Activated CD8-positive, alpha-beta memory T cell treated with anti-CD3 and anti-CD28 coated beads, Interleukin-2, amount 50 U/mL, for 4 hours (primary cell): Measurements from ENCODE around the gene GRM8.
"Not testable (repeated sequence)": the region's sequence is repeated elsewhere in the genome, so short reads cannot be mapped to it uniquely, and the experiment has no call there.

Source experiments
- DNase-seq: peaks from one replicate; pipeline ENCODE4 v3.0.0-alpha.2; 2020

GRM8 gene

DNA sequence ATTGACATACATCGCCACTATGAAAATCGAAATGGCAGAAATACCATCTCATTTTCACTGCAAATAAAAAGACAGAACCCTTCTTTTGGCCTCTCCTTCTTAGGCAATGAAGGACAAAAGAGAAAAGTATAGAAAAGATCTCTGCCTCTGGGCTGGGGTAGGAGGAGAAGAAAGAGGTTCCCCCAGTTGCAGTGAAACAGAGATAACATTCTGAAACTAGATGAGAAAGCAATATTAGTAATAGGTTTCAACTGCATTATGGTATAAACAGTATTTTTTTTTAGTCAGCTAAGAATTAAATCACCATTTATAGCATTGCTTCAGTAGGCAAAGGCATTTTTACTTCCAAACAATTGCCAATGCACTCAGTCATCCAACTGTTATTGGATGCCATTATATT lies 347.5 kb downstream of the GRM8 start:
- DNase-seq: not testable (repeated sequence)

DNA sequence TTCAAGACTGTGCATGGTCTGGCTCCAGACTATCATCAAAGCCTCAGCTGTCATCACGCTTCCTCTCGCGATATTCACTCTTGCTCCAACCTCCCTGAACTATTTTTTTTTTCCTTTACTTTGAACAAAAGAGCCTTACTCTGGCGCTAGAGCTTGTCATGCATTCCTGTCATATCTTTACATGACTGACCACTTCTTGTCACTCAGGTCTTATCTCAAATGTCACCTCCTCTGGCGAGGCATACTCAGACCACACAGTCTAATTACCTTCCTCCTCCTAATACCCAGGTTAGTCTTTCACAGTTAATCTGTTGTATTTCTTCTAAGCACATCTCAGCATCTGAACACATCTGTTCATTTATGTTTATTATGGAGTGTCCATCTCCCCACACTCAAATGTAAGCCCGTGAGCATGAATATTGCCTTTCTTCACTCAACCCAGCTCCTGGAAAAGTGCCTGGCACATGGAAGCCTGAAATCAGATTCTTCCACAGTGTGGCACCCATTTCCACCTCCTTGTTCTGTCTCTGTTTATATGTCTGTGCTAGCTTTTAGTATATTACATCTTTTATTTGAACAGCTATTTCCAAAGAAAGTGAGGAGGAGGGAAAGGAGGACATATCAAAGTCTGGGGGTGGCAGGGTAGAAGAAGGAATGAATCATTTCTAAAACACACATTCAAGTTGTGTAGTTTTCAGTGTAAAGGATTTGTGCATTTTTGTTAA lies 351.5 kb downstream of the GRM8 start:
- not testable (repeated sequence) for DNase-seq

DNA sequence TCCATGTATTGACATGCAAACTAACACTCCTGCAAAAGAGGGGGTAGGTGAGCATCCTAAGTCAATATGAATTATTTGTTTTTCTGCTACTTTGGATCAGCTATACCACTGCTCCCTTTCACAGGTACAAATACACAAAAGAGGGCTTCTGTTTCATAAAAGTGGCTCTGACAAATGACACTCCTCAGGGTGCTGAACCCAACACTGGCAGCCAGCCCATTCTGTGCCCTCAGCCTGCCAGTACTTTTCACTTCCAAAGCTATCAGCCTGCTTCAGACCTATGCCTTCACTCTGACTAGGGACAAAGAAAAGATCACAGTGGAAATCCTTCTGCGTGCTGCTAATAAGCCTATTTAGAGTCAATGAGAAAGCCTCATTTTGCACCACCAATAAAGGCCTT lies 364.8 kb downstream of the GRM8 start:
- DNase-seq: not testable (repeated sequence)

DNA sequence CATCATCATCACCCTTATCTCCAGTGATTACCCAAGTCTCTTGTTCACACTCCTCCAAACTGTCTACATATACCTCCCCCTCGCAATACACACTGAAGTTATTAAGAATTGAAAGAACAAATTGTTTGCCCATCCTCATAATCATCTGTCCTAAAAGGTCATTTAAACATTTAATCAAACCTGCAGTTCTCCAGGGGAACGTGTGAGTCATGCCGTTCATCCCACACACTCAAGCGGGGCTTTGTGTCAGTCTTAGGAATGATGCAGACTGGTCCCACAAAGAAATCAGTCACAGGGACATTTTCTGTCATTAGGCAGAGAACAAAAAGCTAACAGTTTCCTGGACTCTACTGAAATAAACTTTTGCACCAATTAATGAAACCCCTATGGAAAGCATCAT lies 365.2 kb downstream of the GRM8 start:
- DNase-seq: not testable (repeated sequence)

DNA sequence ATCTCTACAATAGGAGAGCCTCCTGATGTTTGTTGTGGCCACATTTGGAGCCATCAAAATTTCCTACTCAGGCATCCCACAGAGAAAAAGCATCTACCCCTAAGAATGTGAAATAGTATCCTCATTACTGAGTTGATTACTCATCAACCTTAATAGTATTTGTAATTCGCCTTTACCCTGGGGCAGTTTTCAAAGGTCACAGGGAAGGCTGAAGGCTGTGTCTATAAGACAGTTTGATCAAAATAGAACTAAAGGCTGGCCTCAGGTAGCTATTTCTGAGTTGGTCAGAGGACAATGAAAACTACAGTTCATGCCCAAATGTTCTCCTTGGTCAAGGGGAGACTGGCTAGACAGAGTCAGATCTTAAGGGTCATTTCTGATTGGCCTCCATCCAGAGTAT lies 370.0 kb downstream of the GRM8 start:
- DNase-seq: not testable (repeated sequence)

DNA sequence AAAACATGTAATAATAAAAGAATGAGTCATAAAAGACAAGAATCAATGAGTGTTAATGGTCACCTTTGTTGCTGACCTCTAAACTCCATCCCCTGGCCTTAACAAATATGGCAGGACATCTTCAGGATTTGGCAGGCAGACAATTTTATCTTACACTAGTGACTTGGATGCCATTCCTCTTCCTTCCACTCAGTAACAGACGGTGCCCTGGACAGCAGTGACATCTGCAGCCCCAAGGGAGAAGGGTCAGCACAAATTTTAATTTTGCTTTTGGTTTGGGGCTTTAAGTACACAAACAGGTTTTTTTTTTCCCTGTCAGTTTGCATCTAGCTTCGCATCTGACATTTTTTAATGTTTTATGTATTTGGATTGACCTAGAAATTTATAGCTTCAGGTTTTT lies 370.8 kb downstream of the GRM8 start:
- DNase-seq: not testable (repeated sequence)

DNA sequence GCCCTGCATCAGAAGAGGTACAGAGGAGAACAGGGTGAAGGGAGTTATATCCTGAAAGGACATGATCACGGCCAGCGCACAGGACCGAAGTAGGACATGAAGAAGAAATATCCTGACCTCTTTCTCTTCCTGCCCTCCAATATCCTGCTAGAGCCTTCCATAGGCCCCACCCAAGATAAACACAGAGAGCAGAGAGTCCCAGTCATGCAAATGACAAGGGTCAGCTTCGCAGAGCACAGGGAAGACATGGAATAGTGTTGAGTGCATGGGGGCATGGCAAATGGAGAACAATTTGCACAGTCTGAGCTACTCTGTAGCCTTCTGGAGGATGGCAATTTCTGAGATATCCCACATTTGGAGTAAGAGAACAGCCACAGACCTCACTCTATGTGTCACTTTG lies 371.4 kb downstream of the GRM8 start:
- no peak for DNase-seq

DNA sequence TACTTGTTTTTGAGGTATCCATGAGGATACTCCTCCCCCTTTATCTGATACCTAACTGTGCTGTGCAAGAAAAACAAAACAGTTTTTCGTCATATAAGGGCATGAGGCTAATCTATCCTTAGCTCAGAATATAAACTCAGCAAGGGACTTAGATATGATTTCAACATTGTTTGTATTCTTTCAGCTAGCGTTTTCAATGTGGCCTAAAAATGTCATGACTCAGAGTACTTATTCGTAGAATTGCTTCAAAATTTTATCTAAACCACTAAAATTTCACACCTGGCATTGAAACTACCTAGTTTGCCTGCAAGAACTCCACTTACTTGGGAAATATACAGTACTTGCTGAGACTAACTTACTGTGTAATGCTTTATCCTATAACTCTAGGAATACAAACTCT lies 376.2 kb downstream of the GRM8 start:
- not testable (repeated sequence) for DNase-seq

DNA sequence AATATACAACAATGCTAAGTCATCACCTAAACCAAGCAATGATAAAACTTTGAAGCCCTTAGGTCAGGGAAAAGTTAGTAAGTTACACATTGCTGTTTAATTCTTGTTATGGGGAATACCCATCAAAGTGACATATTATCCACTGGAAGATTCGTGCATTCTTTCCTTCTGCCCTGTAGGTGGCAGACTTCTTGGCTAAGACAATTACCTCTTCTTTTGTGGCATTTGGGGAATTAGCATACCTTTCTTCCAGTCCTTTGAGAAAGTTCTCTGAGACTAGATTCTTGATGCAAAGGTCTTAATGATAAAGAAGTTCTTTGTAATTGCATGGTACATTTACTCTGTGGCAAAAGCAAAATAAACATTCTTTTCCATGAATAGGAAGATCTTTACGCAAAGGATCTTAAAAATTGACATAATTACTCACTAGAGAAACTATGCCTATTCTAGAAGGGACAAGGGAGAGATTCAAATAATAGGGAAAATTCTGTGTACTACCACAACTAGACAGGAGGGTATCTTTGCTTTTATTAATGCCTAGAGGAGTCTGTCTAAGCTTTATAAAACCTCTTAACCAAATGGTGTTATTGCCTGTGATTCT lies 395.9 kb downstream of the GRM8 start:
- DNase-seq: no peak

DNA sequence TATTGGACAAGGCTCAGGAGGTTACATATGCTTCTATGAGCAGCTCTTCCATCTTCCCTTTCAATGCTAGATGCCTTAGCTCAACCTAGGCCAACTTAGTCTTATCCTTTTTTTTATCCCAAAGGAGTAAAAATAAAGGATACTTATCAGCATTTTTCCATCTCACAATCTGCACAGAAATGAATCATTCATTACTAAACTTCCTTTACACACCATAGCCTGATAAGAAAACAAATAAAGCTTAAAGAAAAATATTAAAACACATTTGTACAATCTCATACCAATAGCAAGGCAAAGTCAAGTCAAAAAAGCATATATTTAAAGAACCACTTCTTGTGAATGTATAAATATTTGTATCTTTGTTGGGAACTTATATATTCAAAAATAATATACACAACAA lies 407.4 kb downstream of the GRM8 start:
- no peak for DNase-seq

DNA sequence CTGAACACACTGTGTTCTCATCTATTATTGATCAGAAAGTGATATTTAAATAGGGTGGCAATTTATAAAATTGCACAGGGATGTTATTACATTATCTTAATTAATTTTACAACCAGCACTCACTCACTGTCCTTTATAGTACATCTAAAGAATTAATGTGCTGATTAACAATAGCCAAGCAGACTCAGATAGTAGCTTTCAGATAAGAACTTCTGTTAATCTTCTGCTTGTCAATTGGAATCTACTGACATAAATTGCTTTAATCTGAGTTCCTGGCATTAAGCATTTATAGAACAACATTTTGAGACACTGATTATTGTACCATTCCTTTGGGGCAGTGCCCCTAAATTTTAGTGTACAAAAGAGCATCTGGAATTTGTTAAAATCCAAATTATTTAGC lies 408.9 kb downstream of the GRM8 start:
- DNase-seq: no peak

DNA sequence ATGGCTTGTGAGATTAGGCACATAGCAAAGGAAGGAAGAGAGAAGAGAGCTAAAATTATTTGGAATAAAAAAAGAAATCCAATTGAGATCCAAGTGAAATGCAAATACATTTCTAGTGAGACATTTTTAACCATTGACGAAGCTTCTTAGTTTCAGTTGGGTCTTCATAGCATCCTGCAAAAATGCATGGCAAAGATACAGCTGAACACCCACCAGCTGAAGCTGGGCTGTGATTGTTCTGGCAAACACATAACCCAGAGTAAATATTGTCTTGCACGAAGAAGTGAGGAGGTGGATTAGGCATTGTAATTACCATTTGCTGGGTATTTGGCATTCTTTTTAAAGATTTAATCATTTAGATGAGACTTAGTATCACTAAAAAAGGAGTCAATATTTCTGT lies 409.4 kb downstream of the GRM8 start:
- no peak for DNase-seq

DNA sequence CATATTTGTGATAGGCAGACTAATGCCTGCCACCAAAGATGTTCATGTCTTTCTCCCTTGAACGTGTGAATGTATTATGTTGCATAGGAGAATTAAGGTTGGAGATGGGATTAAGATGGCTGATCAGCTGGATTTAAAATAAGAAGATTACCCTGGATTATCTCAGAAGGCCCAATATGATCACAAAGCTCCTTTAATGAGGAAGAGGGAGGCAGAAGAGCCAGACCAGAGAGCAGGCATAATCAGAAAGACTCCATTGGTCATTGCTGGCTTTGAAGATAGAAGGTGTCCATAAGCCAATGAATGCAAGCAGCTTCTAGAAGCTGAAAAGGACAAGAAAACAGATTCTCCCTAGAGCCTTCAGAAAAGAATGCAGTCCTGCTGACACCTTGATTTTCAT lies 410.3 kb downstream of the GRM8 start:
- no peak for DNase-seq

DNA sequence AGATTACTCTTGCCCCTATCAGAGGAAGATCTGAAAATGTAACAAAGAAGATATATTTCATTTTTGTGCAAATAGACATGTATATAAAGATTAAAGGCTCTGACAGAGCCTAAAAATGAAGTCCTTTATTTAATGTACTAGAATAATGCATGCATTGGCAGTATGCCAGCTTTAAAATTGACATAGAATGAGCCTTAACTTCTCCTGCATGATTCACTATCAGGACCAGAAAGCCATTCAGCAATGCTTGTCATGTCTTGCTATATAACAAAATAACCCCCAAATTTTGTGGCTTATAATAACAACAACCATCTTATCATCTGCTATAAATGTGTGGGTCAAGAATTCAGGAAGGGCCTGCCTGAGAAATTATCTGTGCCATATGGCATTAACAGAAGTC lies 411.9 kb downstream of the GRM8 start:
- DNase-seq: no peak

DNA sequence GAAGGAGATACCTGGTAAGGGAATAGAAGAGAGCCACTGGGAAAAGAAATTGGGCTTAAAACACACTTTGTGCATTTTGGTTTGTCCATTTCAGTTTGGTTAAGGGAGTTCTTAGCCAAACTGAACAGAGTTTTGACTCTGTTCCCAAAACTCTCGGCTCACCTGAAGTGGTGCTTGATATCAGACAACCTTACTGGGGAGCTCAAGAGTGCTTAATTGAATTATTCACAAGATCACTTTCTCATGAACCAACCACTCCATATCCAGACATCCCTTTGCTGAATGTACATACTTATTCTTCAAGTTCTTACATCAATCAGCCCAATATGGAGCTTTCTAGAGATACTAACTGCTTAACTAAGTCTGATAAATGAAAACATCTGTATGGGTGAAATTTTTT lies 413.1 kb downstream of the GRM8 start:
- no peak for DNase-seq

DNA sequence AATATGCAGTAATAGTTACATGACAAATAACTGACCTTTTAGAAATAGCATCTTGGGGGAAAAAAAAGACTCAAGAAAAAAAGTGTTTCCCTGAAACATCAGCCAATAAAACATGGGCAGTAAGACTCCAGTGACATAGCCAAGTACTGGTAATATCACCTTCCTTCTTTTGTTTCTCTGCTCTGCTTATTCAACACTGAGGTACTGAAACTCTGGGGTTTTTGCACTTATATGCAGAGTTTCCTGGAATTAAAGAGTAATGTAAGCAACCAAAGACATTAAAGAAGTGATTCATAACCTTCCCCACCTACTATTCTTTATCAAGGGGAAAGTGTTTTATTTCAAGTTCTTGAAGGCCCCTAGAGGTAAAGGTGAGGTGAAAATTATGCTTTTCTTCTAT lies 414.5 kb downstream of the GRM8 start:
- DNase-seq: no peak

DNA sequence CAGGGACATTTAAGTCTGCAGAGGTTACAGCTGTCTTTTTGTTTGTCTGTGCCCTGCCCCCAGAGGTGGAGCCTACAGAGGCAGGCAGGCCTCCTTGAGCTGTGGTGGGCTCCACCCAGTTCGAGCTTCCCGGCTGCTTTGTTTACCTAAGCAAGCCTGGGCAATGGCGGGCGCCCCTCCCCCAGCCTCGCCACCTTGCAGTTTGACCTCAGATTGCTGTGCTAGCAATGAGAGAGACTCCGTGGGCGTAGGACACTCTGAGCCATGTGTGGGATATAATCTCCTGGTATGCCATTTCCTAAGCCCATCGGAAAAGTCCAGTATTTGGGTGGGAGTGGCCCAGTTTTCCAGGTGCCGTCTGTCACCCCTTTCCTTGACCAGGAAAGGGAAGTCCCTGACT lies 421.5 kb downstream of the GRM8 start:
- DNase-seq: not testable (repeated sequence)

DNA sequence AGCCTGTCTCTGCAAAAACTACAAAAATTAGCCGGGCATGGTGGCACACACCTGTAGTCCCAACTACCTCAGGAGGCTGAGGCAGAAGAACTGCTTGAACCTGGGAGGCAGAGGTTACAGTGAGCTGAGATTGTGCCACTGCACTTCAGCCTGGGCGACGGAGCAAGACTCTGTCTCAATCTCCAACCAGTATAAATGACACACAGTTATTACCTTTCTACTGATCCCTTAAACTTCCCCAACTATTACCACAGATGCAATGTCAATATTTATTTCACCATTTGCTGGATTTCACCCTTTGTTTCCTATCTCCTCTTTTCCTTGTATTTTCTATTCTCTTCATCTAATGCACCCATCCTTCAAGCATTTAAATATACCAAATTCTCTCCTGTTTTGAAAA lies 431.8 kb downstream of the GRM8 start:
- no peak for DNase-seq

DNA sequence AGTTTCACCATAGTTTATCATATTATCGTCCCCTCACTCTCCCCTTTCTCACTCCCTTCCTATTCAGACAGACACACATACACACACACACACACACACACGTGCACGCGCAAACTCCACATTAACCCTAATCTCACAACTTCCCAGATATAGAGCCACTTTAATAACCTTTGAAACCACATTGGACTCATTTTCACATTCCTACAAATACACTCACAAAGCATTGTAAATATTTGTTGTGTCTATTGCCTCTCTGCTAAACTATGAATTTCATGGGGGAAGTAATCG lies 433.6 kb downstream of the GRM8 start:
- no peak for DNase-seq

DNA sequence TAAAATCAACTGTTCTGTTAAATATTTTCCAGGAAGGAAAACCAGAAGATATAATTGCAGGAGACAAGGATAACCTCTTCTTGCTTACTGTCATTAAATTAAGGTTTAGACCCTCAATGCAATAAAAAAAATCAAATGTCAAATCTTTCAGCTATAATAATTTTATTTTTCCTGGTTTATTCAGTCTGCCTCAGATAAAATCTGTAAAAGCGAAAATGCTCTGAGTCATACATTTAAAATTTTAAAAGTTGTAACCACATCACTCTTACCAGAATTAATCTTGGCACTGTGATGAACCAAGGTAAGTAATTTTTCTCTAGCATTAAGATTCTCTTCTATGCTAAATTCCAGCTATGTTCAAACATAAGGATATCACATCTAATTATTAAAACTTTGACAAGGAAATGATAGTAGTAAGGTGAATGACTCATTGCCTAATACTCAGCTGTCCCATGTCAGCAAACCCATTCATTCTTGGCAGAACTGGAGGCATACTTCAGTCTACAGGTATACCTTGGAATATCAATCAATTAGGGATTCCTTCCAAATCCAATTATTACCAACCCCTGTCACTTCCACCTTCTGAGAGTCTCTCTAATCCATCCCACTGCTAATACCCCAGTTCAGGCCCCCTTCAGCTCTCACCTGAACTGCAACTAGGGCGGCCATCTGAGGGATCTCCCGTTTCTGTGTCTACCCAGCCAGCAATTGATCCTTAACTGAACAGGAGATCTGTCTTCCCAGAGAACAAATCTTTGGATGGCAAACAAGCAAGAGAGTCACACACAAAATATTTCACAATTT lies 434.1 kb downstream of the GRM8 start:
- no peak for DNase-seq

DNA sequence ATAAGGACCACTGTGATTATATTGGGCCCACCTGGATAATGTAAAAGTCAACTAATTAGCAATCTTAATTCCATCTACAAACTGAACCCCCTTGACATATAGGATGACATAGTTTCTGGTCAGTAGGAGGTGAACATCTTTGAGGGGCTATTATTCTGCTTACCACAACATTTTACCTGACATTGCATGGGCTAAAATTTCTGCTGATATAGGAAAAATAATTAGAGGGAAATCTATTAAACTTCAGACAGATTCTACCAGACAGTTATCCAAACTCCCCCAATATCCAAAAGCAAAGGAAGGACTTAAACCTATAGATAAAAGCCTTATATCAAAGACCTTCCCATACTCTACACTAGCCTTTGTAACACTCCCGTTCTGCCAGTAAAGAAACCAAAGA lies 443.6 kb downstream of the GRM8 start:
- no peak for DNase-seq

DNA sequence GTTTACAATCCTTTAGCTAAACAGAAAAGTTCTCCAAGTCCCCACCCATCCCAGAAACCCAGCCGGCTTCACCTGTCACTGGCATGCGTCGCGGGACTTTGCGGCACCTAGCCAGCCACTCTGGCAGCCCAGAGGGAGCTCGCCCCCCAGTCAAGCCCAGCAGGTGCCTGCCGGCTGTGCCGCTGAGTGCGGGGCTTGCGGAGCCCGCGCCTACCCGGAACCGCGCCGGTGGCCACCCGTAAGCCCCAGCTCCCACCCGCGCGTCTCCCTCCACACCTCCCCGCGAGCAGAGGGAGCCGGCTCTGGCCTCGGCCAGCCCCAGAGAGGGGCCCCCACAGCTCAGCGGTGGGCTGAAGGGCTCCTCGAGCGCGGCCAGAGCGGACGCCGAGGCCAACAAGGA lies 446.1 kb downstream of the GRM8 start:
- no peak for DNase-seq

DNA sequence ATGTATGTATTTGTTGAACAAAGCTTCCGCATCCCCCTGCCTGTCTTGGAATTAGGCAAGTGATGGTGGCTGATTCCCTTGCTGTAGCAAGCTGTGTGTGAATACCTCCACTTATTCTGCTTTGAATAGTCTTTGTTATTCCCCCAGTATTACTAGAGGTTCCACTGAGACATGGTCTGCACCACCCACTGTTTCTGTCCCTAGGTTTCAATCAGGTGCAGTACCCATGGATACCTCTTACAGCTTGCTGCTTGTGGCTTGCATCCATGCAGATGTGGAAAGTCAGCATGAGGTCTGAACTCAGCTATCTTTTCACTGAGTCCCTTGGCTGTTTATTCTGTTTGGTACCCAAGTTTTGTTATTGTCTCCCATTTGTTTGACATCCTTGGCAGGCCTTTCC lies 447.4 kb downstream of the GRM8 start:
- DNase-seq: no peak

DNA sequence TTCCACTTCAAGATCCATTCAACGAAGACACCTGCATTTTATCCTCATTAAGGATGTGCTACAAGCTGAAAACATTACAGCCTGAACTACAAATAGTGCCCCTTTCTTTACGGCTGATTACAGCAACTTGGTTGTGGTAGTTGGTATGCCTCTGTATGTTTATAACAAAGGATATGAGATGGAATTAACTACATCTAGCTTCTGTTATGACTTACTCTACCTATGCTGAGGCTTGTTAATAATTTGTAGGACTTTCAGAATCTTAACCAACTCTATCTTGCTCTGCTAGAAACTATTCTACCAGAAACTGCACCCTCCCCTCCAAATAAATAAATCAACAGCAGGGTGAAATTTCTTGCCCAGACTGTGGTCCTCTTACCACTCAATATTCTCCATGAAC lies 448.1 kb downstream of the GRM8 start:
- DNase-seq: no peak

DNA sequence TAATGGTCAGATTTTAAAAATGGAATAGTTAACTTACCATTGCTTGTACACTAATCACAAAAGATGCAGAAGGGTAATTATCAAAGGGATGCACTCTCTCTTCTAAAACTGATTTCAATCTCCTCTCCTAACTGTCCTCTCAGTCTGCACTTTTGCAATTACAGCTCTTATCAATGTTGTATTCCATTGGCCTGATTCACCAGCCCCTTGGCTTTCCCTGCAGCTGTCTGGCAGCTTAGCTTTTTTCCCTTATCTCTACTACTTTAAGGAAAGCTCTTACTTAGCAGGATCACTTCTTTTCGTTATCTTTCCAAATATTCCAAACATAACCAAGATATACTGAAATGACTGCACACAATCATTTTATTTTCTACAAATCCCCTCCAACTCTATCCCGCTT lies 448.8 kb downstream of the GRM8 start:
- no peak for DNase-seq
